ENCODE measurements around the gene CNKSR3. TPM values are rescaled to one million over a fixed set of nuclear protein-coding genes. Genes with fewer than 3 reads are reported as not detected.

CNKSR3 gene
- total RNA-seq, 3 donors from 2014 or later, result 0.08 to 1.3 (median 0.29) TPM

DNA sequence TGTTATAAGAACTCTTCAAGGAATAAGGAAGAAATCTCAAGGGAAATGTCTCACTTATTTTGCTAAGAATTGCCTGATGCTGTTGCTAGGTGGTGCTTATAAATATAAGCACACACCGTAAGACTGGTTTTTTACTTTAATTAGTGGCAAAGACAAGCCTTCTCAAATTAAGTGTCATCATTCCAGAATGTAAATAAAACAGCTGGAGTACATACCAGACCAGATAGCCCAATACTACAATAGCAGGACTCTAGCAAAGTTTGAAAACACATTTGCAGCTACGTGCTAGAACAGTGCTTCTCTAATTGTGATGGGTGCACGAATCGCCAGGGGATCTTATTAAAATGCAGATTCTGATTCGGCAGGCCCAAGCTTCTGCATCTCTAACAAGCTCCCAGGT lies 6.8 kb downstream of the CNKSR3 start:
- Mint-ChIP-seq H3K4me1 (ENCODE audit: low read depth) (peaks cover under 1% of the 10 kb centered on the region), H3K9me3 (no peaks in the 10 kb centered on the region), H3K4me3 (no peak overlapping the region), H3K27me3 (ENCODE audit: low read depth) (peaks cover 35% of the 10 kb centered on the region), H3K36me3 (ENCODE audit: insufficient read depth) (no peaks in the 10 kb centered on the region)
- DNase-seq (no peak), ATAC-seq (no peak)

DNA sequence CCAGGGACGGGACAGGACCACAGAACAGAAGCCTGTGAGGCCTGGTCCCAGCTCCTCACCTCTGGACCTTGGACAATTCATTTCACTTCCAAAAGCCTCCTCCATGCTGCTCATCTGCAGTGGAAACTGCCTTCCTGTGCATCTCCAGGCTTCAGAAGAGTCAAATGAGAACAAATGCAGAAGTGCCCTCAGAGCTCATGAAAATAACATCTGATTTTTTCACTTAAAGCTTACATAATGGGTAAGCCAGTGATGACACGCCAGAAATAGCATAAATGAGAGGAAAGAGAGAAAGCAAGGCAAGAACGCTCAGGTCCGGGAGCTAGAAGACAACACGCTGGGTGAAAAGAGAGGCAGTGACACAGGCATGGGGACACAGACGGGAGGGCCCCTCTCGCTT lies 7.9 kb downstream of the CNKSR3 start:
- no peaks in the 10 kb centered on the region for H3K9me3 Mint-ChIP-seq
- H3K4me3 Mint-ChIP-seq, result no peak overlapping the region
- DNase-seq (no peak), ATAC-seq (no peak)
- H3K4me1 Mint-ChIP-seq (ENCODE audit: low read depth), result no peaks in the 10 kb centered on the region
- no peaks in the 10 kb centered on the region for H3K36me3 Mint-ChIP-seq (ENCODE audit: insufficient read depth)
- H3K27me3 Mint-ChIP-seq (ENCODE audit: low read depth), result peaks cover 30% of the 10 kb centered on the region

DNA sequence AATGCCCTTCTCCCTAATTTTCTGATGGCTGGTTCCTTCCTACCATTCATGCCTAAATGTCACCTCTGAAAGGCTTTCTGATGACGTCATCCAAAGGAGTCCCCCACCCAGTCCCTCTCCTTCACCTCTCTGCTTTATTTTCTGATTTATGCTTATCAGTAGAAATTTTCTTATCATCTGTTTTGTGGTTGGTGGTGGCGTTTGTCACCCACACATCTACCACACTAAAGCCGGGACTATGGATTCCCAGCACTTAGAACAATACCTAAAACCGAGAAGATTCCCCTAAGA lies 9.0 kb downstream of the CNKSR3 start:
- Mint-ChIP-seq H3K36me3 (ENCODE audit: insufficient read depth) (no peaks in the 10 kb centered on the region), H3K27me3 (ENCODE audit: low read depth) (peaks cover 22% of the 10 kb centered on the region), H3K9me3 (no peaks in the 10 kb centered on the region), H3K4me1 (ENCODE audit: low read depth) (no peaks in the 10 kb centered on the region), H3K4me3 (no peak overlapping the region)
- ATAC-seq, result no peak
- no peak for DNase-seq

DNA sequence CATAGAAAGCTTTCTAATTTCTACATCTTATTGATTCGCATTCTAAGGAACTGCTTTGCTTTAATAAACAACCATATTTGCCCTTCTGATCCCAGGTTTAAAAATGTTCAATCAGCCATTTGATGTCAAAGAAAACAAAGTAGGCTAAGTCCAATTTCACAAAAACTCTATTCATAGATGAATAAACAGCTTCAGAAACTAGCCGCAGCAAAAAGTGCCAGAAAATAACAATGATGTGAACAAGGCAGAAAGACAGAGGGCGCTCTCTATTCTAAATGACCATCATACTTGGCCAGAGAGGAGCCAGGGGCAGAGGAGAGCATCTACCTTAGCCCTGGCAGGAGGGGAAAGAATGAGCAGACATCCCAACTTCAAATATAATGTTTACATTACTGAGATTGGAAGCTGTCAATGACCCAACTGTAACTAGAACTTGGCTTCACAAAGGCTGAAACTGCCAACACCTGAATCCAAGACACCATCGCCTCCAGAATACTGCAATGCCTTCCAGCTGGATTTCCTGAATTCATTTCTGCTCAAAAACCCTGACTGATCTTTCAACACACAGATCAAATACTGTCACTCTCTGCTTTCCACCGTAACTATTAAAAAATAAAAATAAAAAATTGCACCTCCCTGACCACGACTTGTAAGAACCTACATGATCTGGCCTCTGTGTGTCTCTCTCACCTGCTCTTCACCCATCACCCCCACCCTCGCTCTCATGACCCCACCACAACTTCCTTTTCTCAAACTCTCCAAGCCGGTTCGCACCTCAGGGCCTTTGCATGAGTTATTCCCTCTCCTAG lies 9.5 kb downstream of the CNKSR3 start:
- Mint-ChIP-seq H3K36me3 (ENCODE audit: insufficient read depth) (no peaks in the 10 kb centered on the region), H3K27me3 (ENCODE audit: low read depth) (peaks cover 19% of the 10 kb centered on the region), H3K9me3 (no peaks in the 10 kb centered on the region), H3K4me3 (no peak overlapping the region), H3K4me1 (ENCODE audit: low read depth) (no peaks in the 10 kb centered on the region)
- no peak for DNase-seq
- ATAC-seq, result no peak

DNA sequence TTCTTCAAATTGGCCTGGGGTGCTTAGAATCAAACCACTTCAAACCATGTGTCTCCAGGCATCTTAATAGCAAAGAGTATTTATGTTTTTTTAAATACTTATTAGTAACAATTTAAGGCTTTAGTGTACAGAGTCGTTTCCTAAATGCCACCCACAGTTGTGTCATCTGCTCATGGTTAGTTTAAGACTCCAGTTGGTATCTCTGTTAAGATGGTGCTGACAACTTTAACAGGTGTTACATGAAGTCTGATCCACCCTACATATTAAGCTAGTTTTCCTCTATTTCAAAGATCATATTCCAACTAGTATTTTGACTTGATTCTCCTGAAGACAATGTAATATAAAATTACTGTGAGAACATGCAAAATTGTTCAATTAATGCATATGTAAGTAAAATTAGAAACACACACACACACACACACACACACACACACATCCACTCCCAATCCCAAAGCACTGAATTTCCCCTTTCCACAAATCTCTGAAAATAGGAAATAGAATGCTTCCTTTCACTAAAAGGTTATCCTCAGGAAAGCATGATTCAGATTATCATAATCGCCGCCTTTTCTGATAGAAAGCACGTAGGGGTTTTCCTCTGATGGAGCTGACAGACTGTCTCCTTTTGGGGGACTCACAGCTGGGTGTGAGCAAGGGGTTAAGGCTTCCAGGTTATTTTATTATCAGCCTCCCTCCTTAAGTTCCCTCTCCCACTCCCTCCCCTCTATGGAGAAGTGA lies 10.5 kb downstream of the CNKSR3 start:
- no peaks in the 10 kb centered on the region for H3K4me1 Mint-ChIP-seq (ENCODE audit: low read depth)
- ATAC-seq (no peak), DNase-seq (no peak)
- H3K36me3 Mint-ChIP-seq (ENCODE audit: insufficient read depth), result no peaks in the 10 kb centered on the region
- H3K9me3 Mint-ChIP-seq, result no peaks in the 10 kb centered on the region
- H3K27me3 Mint-ChIP-seq (ENCODE audit: low read depth), result peaks cover 15% of the 10 kb centered on the region
- no peak overlapping the region for H3K4me3 Mint-ChIP-seq

DNA sequence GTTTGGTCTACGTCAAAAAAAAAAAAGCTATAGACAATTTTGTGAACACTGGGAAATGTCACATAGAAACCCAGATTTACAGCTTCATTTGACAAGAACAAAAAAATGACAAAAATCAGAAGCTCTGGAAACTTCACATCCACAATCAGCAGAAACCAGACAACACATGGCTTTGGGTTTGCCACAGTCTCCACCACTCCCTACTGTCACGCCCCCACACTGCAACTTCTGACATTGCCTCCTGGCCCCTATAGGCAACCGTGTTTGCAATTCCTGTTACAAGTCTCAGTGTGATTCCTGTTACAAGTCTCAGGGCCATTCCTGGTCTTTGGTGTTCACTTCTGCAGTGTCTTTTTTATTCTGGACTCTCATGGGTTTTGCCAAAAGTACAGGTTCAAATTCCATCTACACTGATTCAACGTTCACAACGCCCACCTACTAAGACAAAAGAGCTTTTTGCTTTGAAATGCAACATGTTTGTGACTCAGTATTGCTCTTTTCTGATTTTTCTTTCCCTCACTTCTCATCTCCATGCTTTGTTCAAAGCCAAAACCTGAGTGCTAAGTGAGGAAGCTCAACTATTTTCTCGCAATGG lies 12.0 kb downstream of the CNKSR3 start:
- no peak overlapping the region for H3K4me3 Mint-ChIP-seq
- DNase-seq (no peak), ATAC-seq (no peak)
- no peaks in the 10 kb centered on the region for H3K36me3 Mint-ChIP-seq (ENCODE audit: insufficient read depth)
- H3K9me3 Mint-ChIP-seq, result no peaks in the 10 kb centered on the region
- H3K4me1 Mint-ChIP-seq (ENCODE audit: low read depth), result no peaks in the 10 kb centered on the region
- H3K27me3 Mint-ChIP-seq (ENCODE audit: low read depth), result peaks cover 8% of the 10 kb centered on the region

DNA sequence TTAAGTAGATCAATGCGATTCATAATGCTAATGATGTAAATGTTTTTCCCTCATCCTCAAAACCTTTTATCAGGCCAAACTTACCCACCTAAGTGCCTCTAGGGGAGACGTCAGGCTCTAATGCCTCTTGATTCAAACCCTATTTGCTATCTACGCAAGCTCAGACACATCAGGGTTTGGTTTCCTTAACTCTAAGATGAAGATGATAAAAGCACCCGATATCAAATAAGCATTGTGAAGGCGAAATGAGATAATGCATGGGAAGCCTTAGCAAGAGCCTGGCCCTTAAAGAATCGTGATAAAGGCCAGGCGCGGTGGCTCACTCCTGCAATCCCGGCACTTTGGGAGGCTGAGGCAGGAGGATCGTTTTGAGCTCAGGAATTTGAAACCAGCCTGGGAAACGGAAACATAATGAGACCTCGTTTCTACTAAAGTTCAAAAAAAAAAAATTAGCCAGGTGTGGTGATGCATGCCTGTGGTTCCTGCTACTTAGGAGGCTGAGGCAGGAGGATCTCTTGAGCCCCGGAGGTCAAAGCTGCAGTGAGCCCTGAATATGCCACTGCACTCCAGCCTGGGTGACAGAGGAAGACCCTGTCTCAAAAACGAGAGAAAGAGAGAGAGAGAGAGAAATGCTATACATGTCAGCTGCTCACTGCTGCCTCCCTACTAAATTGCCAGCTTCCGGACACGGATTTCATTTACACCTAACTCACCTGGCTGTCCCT lies 13.5 kb downstream of the CNKSR3 start:
- DNase-seq (no peak), ATAC-seq (no peak)
- Mint-ChIP-seq H3K27me3 (ENCODE audit: low read depth) (peaks cover 5% of the 10 kb centered on the region), H3K36me3 (ENCODE audit: insufficient read depth) (no peaks in the 10 kb centered on the region), H3K9me3 (no peaks in the 10 kb centered on the region), H3K4me1 (ENCODE audit: low read depth) (no peaks in the 10 kb centered on the region), H3K4me3 (no peak overlapping the region)

DNA sequence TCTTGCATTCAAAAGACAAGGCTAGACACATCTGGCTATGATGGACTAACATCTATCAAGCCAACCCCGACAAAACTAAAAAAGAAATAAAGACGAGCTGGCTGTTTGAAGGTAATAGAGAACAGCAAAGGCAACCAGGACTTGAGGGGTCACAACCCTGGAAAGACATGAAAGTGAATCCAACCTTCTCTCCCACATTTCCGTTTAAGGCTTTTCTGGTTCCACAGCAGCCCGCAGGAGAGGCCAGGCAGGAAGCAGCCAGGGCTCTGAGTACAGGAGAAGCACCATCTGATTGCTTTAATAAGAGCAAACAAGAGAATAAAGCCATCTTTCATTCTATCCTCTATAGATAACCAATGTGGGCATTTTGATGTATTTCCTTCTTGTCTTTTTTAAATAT lies 14.3 kb downstream of the CNKSR3 start:
- Mint-ChIP-seq H3K36me3 (ENCODE audit: insufficient read depth) (no peaks in the 10 kb centered on the region), H3K4me1 (ENCODE audit: low read depth) (no peaks in the 10 kb centered on the region), H3K4me3 (no peak overlapping the region), H3K9me3 (no peaks in the 10 kb centered on the region), H3K27me3 (ENCODE audit: low read depth) (peaks cover 5% of the 10 kb centered on the region)
- ATAC-seq (no peak), DNase-seq (no peak)

DNA sequence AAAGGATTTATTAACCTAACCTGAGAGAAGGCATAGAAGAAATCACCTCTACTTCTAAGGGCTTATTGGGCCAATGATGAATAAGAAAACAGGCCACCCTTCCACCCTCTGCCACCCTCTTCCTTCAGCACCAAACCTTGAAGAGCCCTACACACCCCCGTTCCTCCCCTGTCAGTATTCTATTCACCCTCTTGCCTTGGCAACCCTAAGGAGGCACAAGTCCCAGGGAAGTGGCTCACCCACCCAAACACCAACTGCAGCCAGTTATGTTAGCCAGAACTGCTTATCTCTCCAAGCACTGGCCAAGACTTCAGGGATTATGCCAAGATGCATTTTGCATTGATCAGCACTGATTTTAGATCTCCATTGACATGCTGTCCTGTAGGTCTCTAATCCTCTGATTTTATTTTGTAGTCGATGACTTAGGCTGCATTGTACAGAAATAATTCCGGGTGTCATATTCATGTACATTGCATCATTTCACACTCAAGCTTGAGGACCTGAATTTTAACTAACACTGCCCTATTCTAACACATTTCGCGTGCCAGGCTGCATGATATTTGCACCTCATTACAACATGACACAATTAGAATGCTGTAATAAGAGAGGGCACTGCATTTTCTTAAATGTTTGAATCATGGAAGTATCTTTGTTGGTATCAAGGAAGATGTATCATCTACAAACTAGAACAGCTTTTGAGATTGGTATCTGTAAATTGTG lies 15.7 kb downstream of the CNKSR3 start:
- Mint-ChIP-seq H3K27me3 (ENCODE audit: low read depth) (peaks cover 6% of the 10 kb centered on the region), H3K4me3 (no peak overlapping the region), H3K4me1 (ENCODE audit: low read depth) (no peaks in the 10 kb centered on the region), H3K9me3 (no peaks in the 10 kb centered on the region), H3K36me3 (ENCODE audit: insufficient read depth) (no peaks in the 10 kb centered on the region)
- ATAC-seq (no peak), DNase-seq (no peak)

DNA sequence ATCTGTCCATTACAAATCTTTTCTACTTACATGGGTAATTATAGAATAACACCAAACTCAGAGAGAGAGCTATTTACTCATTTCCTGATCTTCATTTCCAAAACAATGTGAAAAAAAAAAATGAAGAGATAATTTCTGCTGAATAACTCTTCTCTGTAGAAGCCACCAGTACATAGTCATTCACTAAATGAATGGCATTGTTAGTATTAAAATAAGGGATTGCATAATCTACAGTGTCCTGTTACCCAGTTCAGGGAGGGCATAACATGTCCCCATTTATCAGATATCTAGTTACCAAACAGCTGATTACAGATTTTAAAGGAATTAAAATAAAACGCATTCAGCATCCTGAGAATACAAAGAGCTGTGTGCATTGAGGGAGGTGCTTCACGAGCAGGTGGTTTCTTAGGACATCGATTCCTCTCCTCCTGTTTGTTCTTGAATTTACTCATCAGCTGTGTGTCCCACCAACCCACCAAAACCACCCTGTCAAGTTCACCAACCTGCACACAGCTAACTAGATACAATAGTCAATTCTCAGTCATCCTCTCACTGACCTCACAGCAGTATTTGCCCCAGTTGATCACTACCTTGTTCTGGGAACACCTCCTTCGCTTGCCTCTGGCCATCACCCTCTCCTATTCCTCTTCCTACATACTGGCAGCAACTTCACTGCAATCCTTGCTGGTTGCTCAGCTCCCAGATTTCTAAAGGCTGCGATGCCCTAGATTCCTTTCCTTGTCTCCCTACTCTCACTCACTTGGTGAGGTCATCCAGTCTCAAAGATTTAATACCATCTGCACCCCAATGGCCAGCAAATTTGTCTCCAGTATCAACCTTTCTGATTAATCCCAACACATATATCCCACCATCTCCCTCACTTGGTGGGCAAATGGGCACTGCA lies 18.7 kb downstream of the CNKSR3 start:
- DNase-seq, result no peak
- ATAC-seq, result no peak

DNA sequence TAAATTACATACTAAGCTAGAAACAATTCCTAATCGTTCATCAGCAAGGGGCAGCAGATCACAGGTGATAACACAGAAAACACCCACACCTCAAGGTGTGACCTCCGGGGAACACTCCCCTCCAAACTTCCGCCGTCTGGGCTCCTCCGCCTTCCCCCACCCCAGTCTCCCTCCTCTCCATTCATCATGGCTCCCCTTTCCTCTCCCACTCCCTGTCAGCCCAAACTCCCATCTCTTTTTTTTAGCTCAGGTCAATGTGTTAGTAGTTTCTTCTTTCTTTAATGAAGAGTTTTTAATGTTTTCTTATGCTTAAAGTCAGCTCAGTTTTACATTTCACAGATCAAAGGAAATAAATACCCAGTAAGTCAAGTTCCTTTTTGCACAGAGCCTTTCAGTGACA lies 20.7 kb downstream of the CNKSR3 start:
- no peak overlapping the region for H3K4me3 Mint-ChIP-seq
- no peak for DNase-seq

More for the DNA sequence above, 18.7 kb downstream of the CNKSR3 start:
- Mint-ChIP-seq H3K27me3 (ENCODE audit: low read depth) (peaks cover 3% of the 10 kb centered on the region), H3K36me3 (ENCODE audit: insufficient read depth) (no peaks in the 10 kb centered on the region), H3K4me3 (no peak overlapping the region), H3K4me1 (ENCODE audit: low read depth) (no peaks in the 10 kb centered on the region), H3K9me3 (no peaks in the 10 kb centered on the region)

DNA sequence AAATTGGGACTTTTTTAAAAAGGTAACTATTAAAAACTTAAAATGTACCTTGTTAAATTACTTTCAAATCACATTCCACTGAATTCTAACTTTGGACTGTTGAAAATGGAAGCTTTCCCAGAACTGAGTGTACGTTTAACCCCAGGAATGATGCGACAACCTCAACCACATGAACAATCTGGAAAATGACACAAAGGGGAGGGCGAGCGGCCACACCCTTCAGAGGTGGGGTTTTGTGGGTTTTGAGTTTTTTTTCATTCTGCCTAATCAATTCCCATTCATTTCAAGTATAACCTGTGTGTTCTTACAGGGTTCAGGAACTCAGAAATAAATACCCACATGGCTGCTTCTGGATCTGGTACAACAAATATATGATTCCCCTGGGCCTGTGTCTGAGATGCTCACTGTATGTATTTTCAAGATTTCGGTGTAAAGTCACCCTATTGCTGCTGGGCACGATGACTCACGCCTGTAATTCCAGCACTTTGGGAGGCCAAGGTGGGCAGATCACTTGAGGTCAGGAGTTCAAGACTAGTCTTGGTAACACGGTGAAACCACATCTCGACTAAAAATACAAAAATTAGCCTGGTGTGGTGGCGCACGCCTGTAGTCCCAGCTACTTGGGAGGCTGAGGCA lies 21.6 kb downstream of the CNKSR3 start:
- H3K27me3 Mint-ChIP-seq (ENCODE audit: low read depth), result peaks cover 3% of the 10 kb centered on the region
- no peak for ATAC-seq
- no peaks in the 10 kb centered on the region for H3K9me3 Mint-ChIP-seq
- DNase-seq, result no peak
- no peaks in the 10 kb centered on the region for H3K4me1 Mint-ChIP-seq (ENCODE audit: low read depth)
- no peaks in the 10 kb centered on the region for H3K36me3 Mint-ChIP-seq (ENCODE audit: insufficient read depth)
- no peak overlapping the region for H3K4me3 Mint-ChIP-seq

More for the DNA sequence above, 20.7 kb downstream of the CNKSR3 start:
- H3K4me1 Mint-ChIP-seq (ENCODE audit: low read depth), result no peaks in the 10 kb centered on the region
- H3K9me3 Mint-ChIP-seq, result no peaks in the 10 kb centered on the region
- peaks cover 3% of the 10 kb centered on the region for H3K27me3 Mint-ChIP-seq (ENCODE audit: low read depth)
- no peak for ATAC-seq
- H3K36me3 Mint-ChIP-seq (ENCODE audit: insufficient read depth), result no peaks in the 10 kb centered on the region

DNA sequence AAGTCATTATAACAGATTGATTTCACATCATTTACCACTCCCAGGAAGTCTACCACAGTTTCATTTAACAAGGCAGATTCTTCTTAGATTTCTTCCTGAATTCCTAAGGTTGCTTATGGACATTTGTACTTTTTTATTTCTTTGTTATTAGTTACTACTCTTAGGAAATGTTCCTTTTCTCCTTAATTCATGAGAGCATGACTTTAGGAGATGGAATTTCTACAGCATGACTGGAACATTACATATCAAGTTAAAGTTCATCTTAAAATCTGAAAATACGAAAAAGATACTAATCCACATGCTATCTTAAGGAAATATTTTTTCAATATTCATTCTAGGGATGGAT lies 22.3 kb downstream of the CNKSR3 start:
- Mint-ChIP-seq H3K27me3 (ENCODE audit: low read depth) (peaks cover 3% of the 10 kb centered on the region), H3K9me3 (no peaks in the 10 kb centered on the region), H3K36me3 (ENCODE audit: insufficient read depth) (no peaks in the 10 kb centered on the region), H3K4me3 (no peak overlapping the region), H3K4me1 (ENCODE audit: low read depth) (no peaks in the 10 kb centered on the region)
- DNase-seq, result no peak
- no peak for ATAC-seq
